SU-DHL-6 (cell line): ENCODE results near the gene PTPRN2.

ENCODE experiments used
- H2AFZ ChIP-seq: fragments of 200-600 bp; sonication (generic); 2 replicates; pipeline ENCODE4 v1.6.1; 2014; ENCODE audit warnings: low read depth, mild to moderate bottlenecking, moderate library complexity, mixed read lengths, antibody characterized with exemption, low read length; ENCODE audit not compliant: severe bottlenecking
- H3F3A ChIP-seq: fragments of 200-600 bp; shearing (Covaris generic); 2 replicates; pipeline ENCODE4 v1.6.0; 2016; ENCODE audit warnings: antibody characterized with exemption, mild to moderate bottlenecking; ENCODE audit not compliant: insufficient read depth
- H3K27ac ChIP-seq: fragments of 200-600 bp; sonication (generic); 2 replicates; pipeline ENCODE4 v1.5.1; 2016; ENCODE audit warnings: low read depth, mild to moderate bottlenecking, low read length, moderate library complexity, mixed read lengths
- H3K27me3 ChIP-seq: fragments of 200-600 bp; sonication (generic), shearing (Covaris generic); 2 replicates; pipeline ENCODE4 v1.6.0; 2014; ENCODE audit warnings: mild to moderate bottlenecking, low read length
- H3K36me3 ChIP-seq: fragments of 200-600 bp; sonication (generic); 2 replicates; pipeline ENCODE4 v1.6.1; 2014; ENCODE audit warnings: mild to moderate bottlenecking, low read length, mixed read lengths
- H3K4me2 ChIP-seq: fragments of 300-600, 200-600 bp; shearing (Covaris generic), sonication (generic); 2 replicates; pipeline ENCODE4 v1.6.0; 2014; ENCODE audit warnings: low read length, low read depth, mild to moderate bottlenecking; ENCODE audit not compliant: poor library complexity, severe bottlenecking
- H3K4me3 ChIP-seq: fragments of 200-600 bp; sonication (generic); 2 replicates; pipeline ENCODE4 v1.5.1; 2014; ENCODE audit warnings: antibody characterized with exemption, low read length, mild to moderate bottlenecking, mixed read lengths; ENCODE audit not compliant: insufficient read depth, poor library complexity, severe bottlenecking
- H3K79me2 ChIP-seq: fragments of 200-600 bp; sonication (generic); 2 replicates; pipeline ENCODE4 v1.6.1; 2014; ENCODE audit warnings: mild to moderate bottlenecking, low read length, moderate library complexity; ENCODE audit not compliant: insufficient read depth
- H3K9ac ChIP-seq: fragments of 200-600 bp; sonication (generic); 2 replicates; pipeline ENCODE4 v1.7.0; 2014; ENCODE audit warnings: mild to moderate bottlenecking, low read length
- H3K9me2 ChIP-seq: fragments of 200-600 bp; sonication (generic); replicated peaks from 2 replicates; pipeline ENCODE4 v1.6.1; 2014; ENCODE audit warnings: low read length; ENCODE audit not compliant: insufficient read depth
- H3K9me3 ChIP-seq: fragments of 200-600 bp; sonication (generic); 2 replicates; pipeline ENCODE4 v1.6.1; 2014; ENCODE audit warnings: low read length, mixed read lengths; ENCODE audit not compliant: insufficient read depth
- H4K20me1 ChIP-seq: fragments of 200-600 bp; sonication (generic); 2 replicates; pipeline ENCODE4 v1.6.1; 2014; ENCODE audit warnings: low read depth, mild to moderate bottlenecking, antibody characterized with exemption, low read length, moderate library complexity, mixed read lengths
- CTCF ChIP-seq: fragments of 200-600 bp; sonication (generic); IDR thresholded peaks from one replicate; pipeline ENCODE4 v1.5.1; 2017; ENCODE audit warnings: antibody characterized with exemption, mild to moderate bottlenecking, low read length, moderate library complexity; ENCODE audit not compliant: insufficient read depth, poor library complexity, severe bottlenecking
- EZH2phosphoT487 ChIP-seq: fragments of 200-600 bp; sonication (generic), shearing (Covaris generic); conservative IDR thresholded peaks from 2 replicates; pipeline ENCODE4 v1.6.1; 2018; ENCODE audit warnings: mild to moderate bottlenecking, antibody characterized with exemption, low read length, moderate library complexity, mixed read lengths

Gene PTPRN2

GRCh38 chr7:157604661-157605381 is 982.8 kb downstream of the PTPRN2 start:
- no peak overlapping the region for H3K4me3 ChIP-seq
- no peak overlapping the region for H3K27ac ChIP-seq
- H3K27me3 ChIP-seq = no peaks in the 10 kb centered on the region
- H3K4me2 ChIP-seq = no peak overlapping the region
- TF ChIP-seq CTCF = no peak
- TF ChIP-seq EZH2phosphoT487 = no peak
- no peaks in the 10 kb centered on the region for H3K36me3 ChIP-seq
- H3K9me2 ChIP-seq = no peaks in the 10 kb centered on the region
- H3F3A ChIP-seq = no peaks in the 10 kb centered on the region
- no peaks in the 10 kb centered on the region for H3K79me2 ChIP-seq
- no peaks in the 10 kb centered on the region for H4K20me1 ChIP-seq
- no peak overlapping the region for H3K9ac ChIP-seq
- no peak overlapping the region for H2AFZ ChIP-seq
- no peaks in the 10 kb centered on the region for H3K9me3 ChIP-seq

GRCh38 chr7:157603716-157604115 is 983.9 kb downstream of the PTPRN2 start:
- H3K36me3 ChIP-seq = no peaks in the 10 kb centered on the region
- H3K9me3 ChIP-seq = no peaks in the 10 kb centered on the region
- no peak overlapping the region for H3K4me2 ChIP-seq
- H2AFZ ChIP-seq = no peak overlapping the region
- H3K4me3 ChIP-seq = no peak overlapping the region
- H3F3A ChIP-seq = no peaks in the 10 kb centered on the region
- no peak overlapping the region for H3K9ac ChIP-seq
- H3K9me2 ChIP-seq = no peaks in the 10 kb centered on the region
- H3K79me2 ChIP-seq = no peaks in the 10 kb centered on the region
- no peaks in the 10 kb centered on the region for H4K20me1 ChIP-seq
- no peak for TF ChIP-seq CTCF
- TF ChIP-seq EZH2phosphoT487 = no peak
- no peaks in the 10 kb centered on the region for H3K27me3 ChIP-seq
- no peak overlapping the region for H3K27ac ChIP-seq

GRCh38 chr7:157603005-157603404 is 984.6 kb downstream of the PTPRN2 start:
- no peaks in the 10 kb centered on the region for H3K9me2 ChIP-seq
- no peak overlapping the region for H2AFZ ChIP-seq
- no peak overlapping the region for H3K9ac ChIP-seq
- no peaks in the 10 kb centered on the region for H3K9me3 ChIP-seq
- no peaks in the 10 kb centered on the region for H3K27me3 ChIP-seq
- H3K36me3 ChIP-seq = no peaks in the 10 kb centered on the region
- no peak overlapping the region for H3K4me3 ChIP-seq
- no peak overlapping the region for H3K4me2 ChIP-seq
- TF ChIP-seq CTCF (no peak), EZH2phosphoT487 (no peak)
- H3F3A ChIP-seq = no peaks in the 10 kb centered on the region
- no peaks in the 10 kb centered on the region for H3K79me2 ChIP-seq
- H3K27ac ChIP-seq = no peak overlapping the region
- no peaks in the 10 kb centered on the region for H4K20me1 ChIP-seq

- Histone ChIP-seq H3K27ac (no peak overlapping the region), H3K9ac (no peak overlapping the region), H3K9me3 (no peaks in the 10 kb centered on the region), H3K4me3 (no peak overlapping the region), H3K27me3 (no peaks in the 10 kb centered on the region), H4K20me1 (no peaks in the 10 kb centered on the region), H3K79me2 (no peaks in the 10 kb centered on the region), H2AFZ (no peak overlapping the region), H3K9me2 (no peaks in the 10 kb centered on the region), H3K36me3 (no peaks in the 10 kb centered on the region), H3K4me2 (no peak overlapping the region), H3F3A (no peaks in the 10 kb centered on the region)
- TF ChIP-seq CTCF (no peak), EZH2phosphoT487 (no peak)
These were observed 985.0 kb downstream of the PTPRN2 start for GRCh38 chr7:157602581-157602980.
